Lung (tissue), 12 donors: Measurements from ENCODE around the gene ZNF223. TPM values are rescaled to one million over a fixed set of nuclear protein-coding genes. Genes with fewer than 3 reads are reported as not detected.
A peak's percentile ranks its signal among the peaks of the same experiment; 100 is the strongest.

ENCODE experiments used
- ATAC-seq: fragments of 200-7000 bp; cut with Tn5 transposase; one replicate; pipeline ENCODE4 v1.9.1; 2020; ENCODE audit warnings: moderate number of reproducible peaks; ENCODE audit not compliant: insufficient read depth, low FRiP score
- DNase-seq, 3 donors: peaks; one replicate each; pipeline ENCODE4 v3.0.0-alpha.2; 2013 to 2017
- H3K27ac ChIP-seq, 2 donors: one replicate each; pipeline ENCODE4 v1.5.1; 2013; ENCODE audit warnings: mild to moderate bottlenecking in 2 of 2, moderate library complexity in 2 of 2, control low read depth in 1 of 2, inconsistent platforms in 1 of 2, low read depth in 1 of 2, low read length in 1 of 2
- H3K27me3 ChIP-seq, 3 donors: one replicate each; pipeline ENCODE4 v1.5.1; 2013; ENCODE audit warnings: low read length in 2 of 3; ENCODE audit not compliant: control insufficient read depth in 3 of 3, insufficient read depth in 3 of 3
- H3K36me3 ChIP-seq, 4 donors: one replicate each; pipeline ENCODE4 v1.5.1; 2013; ENCODE audit warnings: low read length in 4 of 4, mild to moderate bottlenecking in 1 of 4, moderate library complexity in 1 of 4; ENCODE audit not compliant: control insufficient read depth in 4 of 4, insufficient read depth in 4 of 4
- H3K4me1 ChIP-seq, 5 donors: one replicate each; pipeline ENCODE4 v1.5.1; 2013; ENCODE audit warnings: low read length in 5 of 5, mild to moderate bottlenecking in 2 of 5, moderate library complexity in 1 of 5; ENCODE audit not compliant: control insufficient read depth in 5 of 5, insufficient read depth in 5 of 5
- H3K4me3 ChIP-seq: one replicate; pipeline ENCODE4 v1.5.1; 2013; ENCODE audit warnings: mild to moderate bottlenecking, control low read depth, moderate library complexity
- H3K9ac ChIP-seq, 2 donors: one replicate each; pipeline ENCODE4 v1.5.1; 2013; ENCODE audit warnings: low read length in 2 of 2, control low read depth in 1 of 2; ENCODE audit not compliant: insufficient read depth in 1 of 2
- H3K9me3 ChIP-seq, 4 donors: one replicate each; pipeline ENCODE4 v1.5.1; 2013; ENCODE audit warnings: low read length in 3 of 4, mild to moderate bottlenecking in 1 of 4, moderate library complexity in 1 of 4; ENCODE audit not compliant: control insufficient read depth in 4 of 4, insufficient read depth in 3 of 4
- CTCF ChIP-seq: IDR thresholded peaks from 2 replicates; pipeline ENCODE4 v1.5.1; 2012; ENCODE audit warnings: mild to moderate bottlenecking; ENCODE audit errors: control extremely low read depth, extremely low read depth
- WGBS, 2 donors: extraction: QIAGEN DNeasy Blood & Tissue Kit; methylation state at CpG; one replicate each; pipeline ENCODE4 v1.1.7; 2013; 5-methylcytosine and 5-hydroxymethylcytosine counted together
- polyA plus RNA-seq, 2 donors: library from polyadenylated mRNA; stranded (reverse); fragments of 200-250 nt; gene quantifications; one replicate each; pipeline ENCODE4 v1.2.1, GENCODE V29; 2013
- total RNA-seq, 2 donors: library from RNA; depleted of rRNA in 1 of 2; stranded (reverse); fragments of >200 nt in 1 of 2; gene quantifications; one replicate each; pipeline ENCODE4 v1.2.1, GENCODE V29; 2014 to 2021
- donor health status: control.
- donor health status: control.
- donor health status: Bipolar disorder and iron deficiency.
- donor health status: healthy.
- donor health status: DM: yes; HTN: yes; CAD: no.

The ZNF223 gene
- total and polyA plus RNA-seq, 4 donors, result 2.8 to 9.6 (median 4.8) TPM

- 4% methylated on average over 15 of the region's 15 CpGs for WGBS, 2 donors
- no peaks in the 10 kb centered on the region for H3K27me3 ChIP-seq
- H3K36me3 ChIP-seq, result peaks cover 7 to 23% (median 18%) of the 10 kb centered on the region in 4 donors
- DNase-seq (peak; percentile 16 to 40 (median 29)), ATAC-seq (no peak)
- H3K27ac ChIP-seq, result peak overlapping the region in 1 of 2 donors; percentile 59
- peak overlapping the region; percentile 50 to 98 for H3K9ac ChIP-seq
- H3K4me3 ChIP-seq, result peak overlapping the region; percentile 73
- H3K4me1 ChIP-seq, result peaks cover 0 to 9% (median 6%) of the 10 kb centered on the region in 5 donors
- H3K9me3 ChIP-seq, result peaks cover 0 to 14% (median 10%) of the 10 kb centered on the region in 4 donors
- TF ChIP-seq CTCF, result no peak
Measured at GRCh38 chr19:44003461-44004009, 48.3 kb upstream of the ZNF223 start.

GRCh38 chr19:44005973-44006372 is 45.9 kb upstream of the ZNF223 start:
- Histone ChIP-seq H3K36me3 (peaks cover 27 to 47% (median 41%) of the 10 kb centered on the region in 4 donors), H3K4me3 (no peak overlapping the region), H3K27ac (no peak overlapping the region), H3K27me3 (no peaks in the 10 kb centered on the region), H3K9ac (no peak overlapping the region), H3K9me3 (peaks cover 10 to 35% (median 32%) of the 10 kb centered on the region in 4 donors), H3K4me1 (peaks cover 0 to 9% (median 6%) of the 10 kb centered on the region in 5 donors)
- no peak for TF ChIP-seq CTCF
- ATAC-seq, result no peak
- DNase-seq, result no peak
- 32 to 74% methylated on average over 1 of the region's 1 CpG for WGBS, 2 donors

- DNase-seq (no peak), ATAC-seq (no peak)
- Histone ChIP-seq H3K9me3 (peaks cover 13 to 43% (median 40%) of the 10 kb centered on the region in 4 donors), H3K36me3 (peaks cover 30 to 62% (median 51%) of the 10 kb centered on the region in 4 donors), H3K9ac (no peak overlapping the region), H3K4me3 (no peak overlapping the region), H3K27me3 (no peaks in the 10 kb centered on the region), H3K27ac (no peak overlapping the region), H3K4me1 (peaks cover 0 to 6% (median 5%) of the 10 kb centered on the region in 5 donors)
- no peak for TF ChIP-seq CTCF
- WGBS, 2 donors, result 96 to 99% methylated on average over 6 of the region's 6 CpGs
Measured at GRCh38 chr19:44007473-44007872, 44.4 kb upstream of the ZNF223 start.

GRCh38 chr19:44010468-44010867 is 41.4 kb upstream of the ZNF223 start:
- H3K4me1 ChIP-seq, result no peaks in the 10 kb centered on the region
- no peaks in the 10 kb centered on the region for H3K27me3 ChIP-seq
- H3K36me3 ChIP-seq, result peaks cover 30 to 62% (median 51%) of the 10 kb centered on the region in 4 donors
- no peak overlapping the region for H3K4me3 ChIP-seq
- DNase-seq (no peak), ATAC-seq (no peak)
- WGBS, 2 donors, result 97 to 98% methylated on average over 5 of the region's 5 CpGs
- no peak overlapping the region for H3K27ac ChIP-seq
- no peak overlapping the region for H3K9ac ChIP-seq
- peaks cover 13 to 51% (median 41%) of the 10 kb centered on the region in 4 donors for H3K9me3 ChIP-seq
- no peak for TF ChIP-seq CTCF
